HL-60/S4 (cell line): Measurements from ENCODE around the gene CLEC10A.
"Not testable (repeated sequence)": the region's sequence is repeated elsewhere in the genome, so short reads cannot be mapped to it uniquely, and the experiment has no call there.

Experiments
- in situ Hi-C: fragments of 300-500 bp; cut with MboI; formaldehyde crosslinking; loops from 2 replicates; pipeline ENCODE4 v1.14.3; 2022; ENCODE audit warnings: low sequenced_read_pairs

The CLEC10A gene

GRCh38 chr17:7079581-7080455, at the start of gene CLEC10A:
Gene CLEC10A, minus strand, starts transcription at chr17:7080251. Its CDS starts 1,439 bp downstream, at chr17:7078812.
- in situ Hi-C loops: no loop called here

- in situ Hi-C loops: no loop called here
These were observed 49.3 kb upstream of the CLEC10A start for GRCh38 chr17:7129311-7129710.

GRCh38 chr17:7128160-7128559, 48.1 kb upstream of the CLEC10A start:
- in situ Hi-C loops: no loop called here

- in situ Hi-C loops: not testable (repeated sequence)
These were observed 47.5 kb upstream of the CLEC10A start for GRCh38 chr17:7127501-7127900.

GRCh38 chr17:7126386-7126785, 46.3 kb upstream of the CLEC10A start:
- in situ Hi-C loops: not testable (repeated sequence)

GRCh38 chr17:7124923-7125322, 44.9 kb upstream of the CLEC10A start:
- in situ Hi-C loops: no loop called here

- in situ Hi-C loops: no loop called here
These were observed 43.8 kb upstream of the CLEC10A start for GRCh38 chr17:7123844-7124243.

GRCh38 chr17:7122381-7122780, 42.3 kb upstream of the CLEC10A start:
- in situ Hi-C loops: no loop called here

GRCh38 chr17:7120635-7121034, 40.6 kb upstream of the CLEC10A start:
- in situ Hi-C loops: not testable (repeated sequence)

- in situ Hi-C loops: no loop called here
These were observed 40.1 kb upstream of the CLEC10A start for GRCh38 chr17:7120123-7120522.

- in situ Hi-C loops: no loop called here
These were observed 39.3 kb upstream of the CLEC10A start for GRCh38 chr17:7119314-7119713.

GRCh38 chr17:7114875-7115614, 35.0 kb upstream of the CLEC10A start:
- in situ Hi-C loops: no loop called here

GRCh38 chr17:7114241-7114874, 34.3 kb upstream of the CLEC10A start, which contains the start of gene ASGR2:
Gene ASGR2, minus strand, starts transcription at chr17:7114822. Its CDS starts 582 bp downstream, at chr17:7114240.
- in situ Hi-C loops: no loop called here

- in situ Hi-C loops: no loop called here
These were observed 33.4 kb upstream of the CLEC10A start for GRCh38 chr17:7113273-7114071.

GRCh38 chr17:7112510-7113108, 32.6 kb upstream of the CLEC10A start:
- in situ Hi-C loops: no loop called here

GRCh38 chr17:7111784-7112509, 31.9 kb upstream of the CLEC10A start:
- in situ Hi-C loops: no loop called here

GRCh38 chr17:7110617-7111306, 30.7 kb upstream of the CLEC10A start:
- in situ Hi-C loops: no loop called here

- in situ Hi-C loops: no loop called here
These were observed 29.6 kb upstream of the CLEC10A start for GRCh38 chr17:7109461-7110322.
